AG09309 (cell line): ENCODE results near the gene SNAPIN.

Experiments used
- DNase-seq: peaks from one replicate; pipeline ENCODE4 v3.0.0-alpha.2; 2010; ENCODE audit warnings: low read depth
- H3K4me3 ChIP-seq: 2 replicates; pipeline ENCODE4 v1.5.1; 2011; ENCODE audit warnings: mild to moderate bottlenecking, low read depth, low read length, moderate library complexity; ENCODE audit not compliant: control insufficient read depth
- TF ChIP-seq, protein P1 (sequence below): IDR thresholded peaks from 2 replicates; pipeline ENCODE4 v1.5.1; 2011; ENCODE audit warnings: mild to moderate bottlenecking, low read depth, low read length, inconsistent platforms; ENCODE audit not compliant: insufficient read depth, control insufficient read depth; ENCODE audit errors: missing control alignments

Gene SNAPIN

DNA sequence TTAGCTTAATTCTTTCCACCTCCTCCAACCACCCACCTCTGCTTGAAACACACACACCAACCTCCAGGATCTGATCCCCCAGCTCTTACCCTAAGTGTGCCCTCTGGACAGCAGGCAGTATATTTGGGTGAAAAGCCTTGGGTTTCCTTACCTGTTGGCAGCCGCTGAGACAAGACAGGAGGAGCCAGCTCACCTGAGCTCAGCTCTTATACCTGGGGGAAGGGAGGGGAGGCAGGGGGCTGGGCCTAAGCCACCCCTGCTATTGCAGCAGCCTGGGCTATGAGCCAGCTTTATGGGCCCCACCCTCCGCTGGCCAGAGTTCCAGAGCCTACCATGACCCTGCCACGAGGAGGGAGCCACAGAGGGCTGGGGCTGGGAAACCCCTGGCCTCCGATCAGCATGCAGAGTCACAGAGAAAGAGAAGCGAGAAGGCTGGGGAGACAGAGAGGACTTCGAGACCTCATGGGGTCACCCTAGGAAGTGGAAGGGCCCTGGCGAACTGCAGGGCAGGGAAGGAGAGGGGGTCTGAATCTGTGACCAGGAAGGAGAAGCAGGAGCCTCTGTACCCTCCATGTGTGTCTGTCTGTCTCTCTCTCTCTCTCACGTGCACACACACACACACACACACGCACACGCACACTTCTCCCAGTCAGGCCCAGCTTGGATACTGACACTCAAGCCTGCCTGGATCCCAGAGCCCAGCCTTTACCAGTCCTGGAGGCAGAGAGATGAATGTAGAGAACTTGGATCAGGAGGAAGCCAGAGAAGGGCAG is 42.2 kb upstream of the SNAPIN start, which contains the start of gene S100A14:
TSS of gene S100A14 (minus strand) at position 182 of the 773 bp plus-strand sequence. CDS start 467 bp downstream, outside the sequence.
- TF ChIP-seq, protein P1, sequence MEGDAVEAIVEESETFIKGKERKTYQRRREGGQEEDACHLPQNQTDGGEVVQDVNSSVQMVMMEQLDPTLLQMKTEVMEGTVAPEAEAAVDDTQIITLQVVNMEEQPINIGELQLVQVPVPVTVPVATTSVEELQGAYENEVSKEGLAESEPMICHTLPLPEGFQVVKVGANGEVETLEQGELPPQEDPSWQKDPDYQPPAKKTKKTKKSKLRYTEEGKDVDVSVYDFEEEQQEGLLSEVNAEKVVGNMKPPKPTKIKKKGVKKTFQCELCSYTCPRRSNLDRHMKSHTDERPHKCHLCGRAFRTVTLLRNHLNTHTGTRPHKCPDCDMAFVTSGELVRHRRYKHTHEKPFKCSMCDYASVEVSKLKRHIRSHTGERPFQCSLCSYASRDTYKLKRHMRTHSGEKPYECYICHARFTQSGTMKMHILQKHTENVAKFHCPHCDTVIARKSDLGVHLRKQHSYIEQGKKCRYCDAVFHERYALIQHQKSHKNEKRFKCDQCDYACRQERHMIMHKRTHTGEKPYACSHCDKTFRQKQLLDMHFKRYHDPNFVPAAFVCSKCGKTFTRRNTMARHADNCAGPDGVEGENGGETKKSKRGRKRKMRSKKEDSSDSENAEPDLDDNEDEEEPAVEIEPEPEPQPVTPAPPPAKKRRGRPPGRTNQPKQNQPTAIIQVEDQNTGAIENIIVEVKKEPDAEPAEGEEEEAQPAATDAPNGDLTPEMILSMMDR, result no peak
- H3K4me3 ChIP-seq, result no peak within 1 kb of the TSS
- no peak for DNase-seq

DNA sequence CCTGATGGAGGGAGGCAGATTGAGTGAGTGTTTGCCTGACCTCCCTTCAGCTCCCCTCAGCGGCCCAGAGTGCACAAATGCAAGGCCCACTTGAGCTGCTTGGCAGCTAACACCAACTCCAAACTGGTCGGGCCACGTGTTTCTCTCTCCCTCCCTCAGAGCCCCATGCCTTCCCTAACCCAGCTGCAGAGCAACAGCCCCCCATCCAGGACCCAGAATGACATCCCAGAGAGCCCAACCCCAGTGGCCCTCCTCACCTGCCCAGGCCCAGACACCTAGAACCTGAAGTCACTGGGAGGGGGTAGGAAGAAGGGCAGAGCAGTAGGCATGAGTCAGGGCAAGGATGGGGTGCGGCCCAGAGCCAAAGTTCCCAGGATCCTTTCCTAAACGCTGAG is 41.6 kb upstream of the SNAPIN start:
- no peak for DNase-seq
- H3K4me3 ChIP-seq, result no peak overlapping the region
- TF ChIP-seq, protein P1, result no peak

DNA sequence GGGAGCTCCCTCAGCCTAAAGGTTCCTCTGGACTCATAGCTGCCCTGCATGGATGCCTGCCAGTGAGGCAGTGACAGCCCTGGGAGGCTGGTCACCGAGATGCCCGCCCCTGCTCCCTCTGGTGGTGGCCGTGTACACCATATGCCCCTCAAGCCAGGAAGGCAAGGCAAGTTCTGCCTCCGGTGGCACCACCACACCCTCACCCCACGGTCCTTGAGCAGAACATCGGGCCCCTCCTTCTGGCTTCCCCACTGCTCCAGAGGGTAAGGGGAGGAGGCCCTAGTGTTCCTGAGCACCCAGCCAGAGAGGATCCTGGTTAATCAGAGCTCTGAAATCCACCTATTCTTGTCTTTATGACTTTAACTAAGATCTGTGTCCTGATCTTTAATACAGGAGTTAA is 40.8 kb upstream of the SNAPIN start:
- TF ChIP-seq, protein P1, result peak; percentile 68
- DNase-seq, result no peak
- H3K4me3 ChIP-seq, result no peak overlapping the region

DNA sequence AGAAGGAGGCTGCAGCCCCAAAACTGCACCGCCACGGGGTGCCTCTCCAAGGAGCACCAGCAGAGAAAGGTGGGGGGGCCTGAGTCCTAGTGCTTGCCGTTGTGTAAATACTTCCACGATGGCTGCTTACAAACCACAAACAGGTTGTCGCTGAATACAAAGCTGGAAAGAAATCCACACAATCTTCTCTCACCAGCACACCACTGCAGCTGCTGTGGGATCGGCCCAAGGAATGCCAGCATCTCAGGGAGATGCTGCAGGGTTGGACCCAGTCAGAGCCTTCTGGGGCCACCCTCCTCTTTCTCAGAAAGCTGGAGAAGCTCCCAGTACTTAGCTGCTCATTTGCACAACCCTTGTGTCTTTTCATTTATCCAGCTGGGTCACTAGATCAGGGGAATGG is 39.3 kb upstream of the SNAPIN start:
- H3K4me3 ChIP-seq, result no peak overlapping the region
- TF ChIP-seq, protein P1, result no peak
- DNase-seq, result no peak

DNA sequence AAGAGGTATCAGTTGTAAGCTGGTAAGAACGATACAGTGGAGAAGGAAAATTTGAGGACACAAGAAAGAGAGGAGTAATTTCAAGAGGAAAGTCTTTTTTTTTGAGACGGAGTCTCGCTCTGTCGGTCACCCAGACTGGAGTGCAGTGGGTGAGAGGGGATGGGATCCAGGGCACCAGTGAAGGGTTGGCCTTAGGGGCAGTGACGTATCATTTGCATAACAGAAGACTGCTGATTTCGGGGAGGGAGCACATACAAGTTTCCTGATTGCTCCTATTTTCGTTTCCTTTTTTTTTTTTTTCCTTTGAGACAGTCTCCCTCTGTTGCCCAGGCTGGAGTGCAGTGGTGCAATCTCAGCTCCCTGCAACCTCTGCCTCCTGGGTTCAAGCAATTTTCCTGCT is 35.4 kb upstream of the SNAPIN start:
- H3K4me3 ChIP-seq, result no peak overlapping the region
- TF ChIP-seq, protein P1, result no peak
- DNase-seq, result no peak

DNA sequence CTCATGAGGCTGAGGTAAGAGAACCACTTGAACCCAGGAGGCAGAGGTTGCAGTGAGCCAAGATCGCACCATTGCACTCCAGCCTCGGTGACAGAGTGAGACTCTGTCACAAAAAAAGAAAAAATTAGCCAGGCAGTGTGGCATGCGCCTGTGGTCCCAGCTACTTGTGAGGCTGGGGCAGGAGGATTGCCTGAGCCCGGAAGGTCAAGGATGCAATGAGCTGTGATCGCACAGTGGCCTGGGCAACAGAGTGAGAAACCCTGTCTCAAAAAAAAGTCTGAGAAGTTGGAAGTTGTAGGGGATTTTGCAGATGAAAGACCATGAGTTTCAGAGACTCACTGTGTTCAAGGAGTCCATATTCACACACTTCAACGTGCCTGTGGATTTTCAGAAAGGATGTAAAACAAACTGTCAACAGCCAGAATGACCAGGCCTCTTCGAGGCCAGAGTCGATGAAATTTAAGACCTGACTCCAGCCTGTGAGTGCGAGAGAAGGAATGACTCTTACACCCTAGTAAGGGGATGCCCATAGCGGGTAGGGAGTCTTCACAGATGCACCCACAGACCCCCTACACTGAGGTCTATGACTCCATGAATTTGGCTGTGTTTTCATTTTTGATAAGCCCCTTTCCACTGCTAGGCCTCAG is 33.4 kb upstream of the SNAPIN start:
- H3K4me3 ChIP-seq, result no peak overlapping the region
- DNase-seq, result no peak
- TF ChIP-seq, protein P1, result no peak
